Activated naive CD8-positive, alpha-beta T cell treated with anti-CD3 and anti-CD28 coated beads, Interleukin-2, amount 50 U/mL, for 16 hours (primary cell): ENCODE data around the gene KRCC1.
"Not testable (repeated sequence)": the region's sequence is repeated elsewhere in the genome, so short reads cannot be mapped to it uniquely, and the experiment has no call there.

Experiments used
- DNase-seq: peaks from one replicate; pipeline ENCODE4 v3.0.0-alpha.2; 2020; ENCODE audit warnings: low read depth, low spot score

KRCC1 gene

DNA sequence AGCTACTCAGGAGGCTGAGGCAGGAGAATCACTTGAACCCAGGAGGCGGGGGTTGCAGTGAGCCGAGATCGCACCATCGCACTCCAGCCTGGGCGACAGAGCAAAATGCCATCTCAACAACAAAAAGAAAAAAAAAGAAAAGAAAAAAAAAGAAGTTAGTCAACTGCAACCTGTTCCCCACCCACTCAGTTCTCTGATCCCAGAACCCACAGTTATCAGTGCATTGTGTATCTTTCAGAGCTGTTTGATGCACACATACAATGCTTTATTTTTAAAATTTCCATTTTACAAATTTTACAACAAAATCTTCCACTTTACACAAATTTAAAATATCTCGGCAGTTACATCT lies 53.2 kb downstream of the KRCC1 start:
- DNase-seq: no peak

DNA sequence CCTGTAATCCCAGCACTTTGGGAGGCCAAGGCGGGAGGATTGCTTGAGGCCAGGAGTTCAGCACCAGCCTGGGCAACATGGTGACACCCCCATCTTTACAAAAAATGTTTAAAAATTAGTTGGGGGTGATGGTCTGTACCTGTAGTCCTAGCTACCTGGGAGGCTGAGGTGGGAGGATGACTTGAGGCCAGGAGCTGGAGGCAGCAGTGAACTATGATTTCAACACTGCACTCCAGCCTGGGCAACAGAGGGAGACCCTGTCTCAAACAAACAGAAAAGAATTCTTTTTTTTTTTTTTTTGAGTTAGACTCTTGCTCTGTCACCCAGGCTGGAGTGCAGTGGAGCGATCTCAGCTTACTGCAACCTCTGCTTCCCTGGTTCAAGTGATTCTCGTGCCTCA lies 55.1 kb downstream of the KRCC1 start:
- not testable (repeated sequence) for DNase-seq

DNA sequence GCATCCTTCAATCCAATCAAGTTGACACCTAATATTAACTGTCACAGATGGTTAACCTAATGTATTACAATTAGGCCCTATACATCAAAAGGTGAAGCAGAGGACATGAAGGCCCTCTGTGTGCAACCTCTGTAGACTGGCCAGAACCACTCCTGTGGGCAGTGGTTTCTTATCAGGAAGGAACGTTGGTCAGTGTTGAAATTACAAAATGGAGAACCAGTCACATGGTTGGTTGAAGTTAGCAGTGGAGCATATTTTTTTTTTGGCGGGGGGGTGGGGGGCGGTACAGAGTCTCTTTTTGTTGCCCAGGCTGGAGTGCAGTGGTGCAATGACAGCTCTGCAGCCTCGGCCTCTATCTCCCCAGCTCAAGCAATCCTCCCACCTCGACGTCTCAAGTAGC lies 59.0 kb downstream of the KRCC1 start:
- DNase-seq: no peak

DNA sequence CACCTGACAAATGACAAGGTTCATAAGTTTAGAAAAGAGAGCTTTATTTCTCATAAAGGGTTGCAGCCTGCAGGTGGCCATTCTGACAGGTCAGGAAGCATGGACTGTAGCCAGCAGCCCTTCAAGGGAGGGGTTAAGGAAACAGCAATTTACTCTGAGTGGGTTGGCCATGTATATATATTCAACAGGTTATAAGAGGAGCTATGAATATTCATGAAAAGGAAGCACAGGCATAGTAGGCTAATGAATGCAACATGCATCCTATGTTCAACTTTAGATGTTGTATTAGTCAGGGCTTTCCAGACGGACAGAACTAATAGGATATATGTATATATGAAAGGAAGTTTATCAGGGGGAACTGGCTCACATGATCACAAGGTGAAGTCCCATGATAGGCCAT lies 59.8 kb downstream of the KRCC1 start:
- no peak for DNase-seq

DNA sequence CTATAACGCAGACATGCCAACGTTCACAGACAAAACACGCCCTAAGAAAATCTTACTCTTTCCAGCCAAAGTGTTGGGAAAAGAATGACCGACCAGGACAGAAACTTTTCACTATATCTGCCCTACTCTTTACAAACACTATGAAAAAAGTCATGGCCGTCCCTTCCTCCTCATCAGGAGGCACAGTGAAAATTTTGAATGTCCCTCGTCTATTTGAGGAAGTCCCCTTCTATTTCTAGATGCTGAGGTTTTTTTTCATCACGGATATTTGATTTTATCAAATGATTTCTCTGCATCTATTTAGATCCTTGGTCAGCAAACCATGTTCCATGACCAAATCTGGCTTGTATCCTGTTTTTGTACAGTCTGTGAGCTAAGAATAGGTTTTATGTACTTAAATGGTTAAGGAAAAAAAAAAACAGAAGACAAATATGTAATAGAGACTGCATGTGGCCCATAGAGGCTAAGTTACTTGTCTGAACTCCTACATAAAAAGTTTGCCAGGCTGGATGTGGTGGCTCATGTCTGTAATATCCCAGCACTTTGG lies 61.2 kb downstream of the KRCC1 start:
- DNase-seq: not testable (repeated sequence)

DNA sequence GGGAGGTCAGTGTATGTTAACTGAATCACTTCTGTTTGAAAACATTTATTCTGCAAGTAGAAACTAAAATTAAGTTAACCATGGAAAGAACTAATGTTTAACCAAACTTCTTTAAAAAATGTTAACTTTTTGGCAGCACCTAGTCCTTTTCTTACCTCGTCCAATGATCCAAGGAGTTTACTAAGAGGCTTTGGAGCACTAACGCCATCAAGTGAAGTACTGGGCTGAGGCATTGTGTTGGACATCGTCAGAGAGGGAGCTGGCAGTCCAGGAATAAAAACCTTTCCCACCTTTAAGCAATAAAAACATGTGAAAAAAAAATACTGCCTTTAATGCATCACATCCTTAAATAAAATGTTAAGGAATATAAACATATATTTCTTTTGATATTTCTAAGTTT lies 63.0 kb downstream of the KRCC1 start:
- DNase-seq: not testable (repeated sequence)

DNA sequence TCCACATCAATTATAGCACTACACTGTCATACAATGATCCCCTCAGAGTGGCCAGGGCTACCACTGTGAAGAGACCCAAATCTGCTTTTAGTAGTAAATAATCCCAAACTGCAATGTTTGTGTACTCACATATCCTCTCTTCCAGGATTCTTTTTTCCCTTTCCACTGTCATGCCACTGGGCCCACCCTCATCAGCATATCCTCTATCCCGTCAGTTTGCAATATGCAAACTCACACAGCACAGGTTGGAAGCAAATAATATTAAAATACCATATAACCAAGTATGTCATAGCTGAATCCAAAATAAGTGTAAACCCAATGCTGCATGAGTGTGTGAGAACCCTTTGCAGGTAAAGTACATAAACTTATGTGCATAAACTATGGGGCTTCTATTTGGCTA lies 68.1 kb downstream of the KRCC1 start:
- not testable (repeated sequence) for DNase-seq

DNA sequence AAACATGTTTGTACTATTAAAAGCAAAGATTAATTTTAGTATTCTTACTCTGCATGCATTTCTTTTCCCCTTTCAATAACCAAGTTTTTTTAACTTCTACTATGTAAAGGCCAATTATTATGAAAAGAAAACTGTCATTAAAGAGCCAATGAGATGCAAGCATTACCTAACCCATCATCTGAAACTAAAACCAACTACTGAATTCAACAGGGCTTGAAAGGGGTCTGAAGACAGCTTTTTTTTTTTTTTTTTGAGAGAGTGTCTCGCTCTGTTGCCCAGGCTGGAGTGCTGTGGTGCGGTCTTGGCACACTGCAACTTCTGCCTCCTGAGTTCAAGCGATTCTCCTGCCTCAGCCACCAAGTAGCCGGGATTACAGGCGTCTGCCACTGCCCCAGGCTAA lies 69.7 kb downstream of the KRCC1 start:
- DNase-seq: not testable (repeated sequence)

DNA sequence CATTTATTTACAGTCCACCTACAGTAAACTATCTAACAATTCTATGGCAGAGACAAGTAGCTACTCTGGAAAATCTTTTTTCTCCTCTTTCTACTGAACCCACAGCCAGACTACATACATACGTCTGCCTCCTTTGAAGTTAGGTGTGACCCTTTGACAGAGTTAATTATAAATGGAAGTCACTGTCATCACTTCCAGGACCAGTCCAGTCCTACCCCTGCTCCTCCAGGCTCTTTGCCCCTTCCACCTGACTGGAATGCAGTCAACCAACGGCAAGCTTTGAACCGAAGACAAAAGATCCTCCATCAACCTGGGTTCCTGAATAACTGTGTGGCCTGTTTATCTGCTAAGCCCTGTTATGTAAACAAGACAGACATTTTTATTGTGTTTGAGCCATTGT lies 74.4 kb downstream of the KRCC1 start:
- DNase-seq: not testable (repeated sequence)
